ENCODE results near the gene RAB1B.
"Not testable (repeated sequence)": the region's sequence is repeated elsewhere in the genome, so short reads cannot be mapped to it uniquely, and the experiment has no call there.

The RAB1B gene

DNA sequence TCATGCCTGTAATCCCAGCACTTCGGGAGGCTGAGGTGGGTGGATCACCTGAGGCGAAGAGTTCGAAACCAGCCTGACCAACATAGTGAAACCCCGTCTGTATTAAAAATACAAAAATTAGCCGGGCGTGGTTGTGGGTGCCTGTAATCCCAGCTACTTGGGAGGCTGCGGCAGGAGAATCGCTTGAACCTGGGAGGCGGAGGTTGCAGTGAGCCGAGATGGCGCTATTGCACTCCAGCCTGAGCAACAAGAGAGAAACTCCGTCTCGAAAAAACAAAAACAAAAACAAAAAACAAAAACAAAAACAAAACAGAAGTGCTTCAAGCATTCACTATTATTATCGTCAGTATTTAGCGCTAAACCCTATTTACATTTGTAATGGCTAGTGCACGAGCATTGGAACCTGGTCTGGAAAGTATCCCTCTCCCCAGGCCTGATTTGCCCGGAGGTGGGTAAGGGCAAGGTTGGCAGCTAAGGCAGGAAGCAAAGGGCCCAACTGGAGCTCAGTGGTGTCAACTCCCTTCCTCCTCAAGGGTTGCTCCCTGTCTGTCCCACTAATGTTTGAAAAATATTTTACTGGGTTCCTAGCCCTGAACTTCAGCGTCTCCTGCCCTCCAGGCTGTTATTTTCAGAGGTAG, 42.5 kb downstream of the RAB1B start:
- not testable (repeated sequence) for DNase-seq

DNA sequence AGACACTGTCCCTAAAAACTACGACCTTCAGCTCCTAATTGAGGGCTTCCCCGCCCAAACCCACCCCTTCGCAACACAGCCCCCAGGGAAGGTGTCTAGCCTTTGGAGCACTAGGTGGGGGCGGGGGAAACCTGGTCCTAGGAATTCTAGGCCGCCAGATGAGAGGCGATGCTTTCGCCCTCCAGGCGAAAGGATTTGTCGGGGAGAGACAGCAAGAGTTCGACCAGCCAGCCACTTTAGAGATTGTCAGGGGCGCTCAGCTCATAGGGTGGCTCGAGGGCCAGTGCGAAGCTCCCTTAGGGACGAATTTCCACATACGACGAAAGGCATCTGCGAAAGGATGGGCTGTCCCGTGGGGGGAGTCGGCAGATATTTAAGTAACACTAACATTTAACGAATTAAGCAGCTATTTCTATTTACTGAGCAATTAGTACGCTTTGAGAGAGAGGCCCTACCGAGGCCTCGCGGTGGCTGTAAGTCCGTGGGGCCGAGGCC, 43.1 kb downstream of the RAB1B start:
- no peak for DNase-seq

DNA sequence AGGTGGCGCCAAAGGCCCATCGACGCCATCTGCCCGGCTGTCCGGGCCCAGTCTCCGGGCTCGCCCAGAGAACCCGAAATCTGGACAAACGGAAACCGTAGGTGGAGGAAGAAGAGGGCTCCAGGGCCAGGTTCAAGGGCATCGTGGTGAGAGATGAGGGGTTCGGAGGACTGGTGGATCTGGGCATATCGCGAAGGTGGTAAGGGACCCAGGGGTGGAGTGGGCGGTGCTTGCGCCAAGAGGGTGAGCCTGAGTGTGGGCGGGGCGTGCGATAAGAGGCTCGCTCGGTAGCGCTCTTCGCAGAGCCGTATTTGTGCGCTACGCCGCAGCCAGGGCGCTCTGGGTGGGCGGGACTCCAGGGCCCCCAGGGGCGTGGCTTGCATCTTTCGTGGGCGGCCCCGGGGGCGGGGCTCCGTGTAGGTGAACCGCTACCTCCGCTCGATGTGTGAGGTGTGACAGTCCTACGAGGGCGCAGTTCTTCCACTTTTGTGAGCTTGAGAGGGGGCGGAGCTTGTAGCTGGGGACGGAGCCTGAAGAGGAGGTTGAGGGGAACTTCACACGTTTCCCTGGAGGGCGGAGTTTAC, 43.6 kb downstream of the RAB1B start:
- peak; percentile 91 for DNase-seq

DNA sequence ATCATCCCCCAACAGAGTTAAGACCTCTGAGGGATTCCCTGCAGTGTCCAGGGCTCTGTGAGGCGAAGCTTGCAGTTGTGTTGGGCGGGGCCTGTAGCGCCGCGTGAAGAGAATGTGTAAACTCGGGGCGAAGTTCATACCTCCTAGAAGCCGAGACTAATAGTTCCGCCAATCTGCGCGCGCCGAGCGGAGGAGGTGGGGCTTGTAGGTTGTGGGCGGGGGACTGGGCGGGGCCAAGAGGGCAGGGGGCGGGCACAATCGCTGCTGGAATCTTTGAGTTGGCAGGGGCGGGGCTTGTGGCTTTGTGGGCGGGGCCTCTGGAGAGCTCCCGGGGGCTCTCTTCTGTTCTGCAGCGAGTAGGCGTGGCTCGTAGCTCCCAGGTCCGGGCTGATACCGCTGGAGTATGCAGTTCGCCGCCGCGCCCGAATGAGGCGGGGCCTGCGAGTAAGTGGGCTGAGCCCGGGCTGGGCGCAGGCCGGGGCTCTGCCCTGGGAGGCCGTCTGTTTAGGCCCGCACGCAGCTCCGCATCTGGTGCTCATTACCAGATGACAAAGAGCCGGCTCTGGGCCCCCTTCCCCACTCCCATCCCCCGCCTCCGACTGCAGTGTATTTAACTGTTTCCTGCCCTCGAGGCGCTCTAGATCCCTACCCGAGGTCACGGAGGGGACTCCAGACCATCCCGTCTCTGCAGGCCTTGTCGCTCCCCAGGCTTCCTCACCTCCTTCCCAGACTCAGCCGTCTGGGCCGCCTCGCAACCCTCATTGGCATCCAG, 44.3 kb downstream of the RAB1B start:
- peak; percentile 87 for DNase-seq

DNA sequence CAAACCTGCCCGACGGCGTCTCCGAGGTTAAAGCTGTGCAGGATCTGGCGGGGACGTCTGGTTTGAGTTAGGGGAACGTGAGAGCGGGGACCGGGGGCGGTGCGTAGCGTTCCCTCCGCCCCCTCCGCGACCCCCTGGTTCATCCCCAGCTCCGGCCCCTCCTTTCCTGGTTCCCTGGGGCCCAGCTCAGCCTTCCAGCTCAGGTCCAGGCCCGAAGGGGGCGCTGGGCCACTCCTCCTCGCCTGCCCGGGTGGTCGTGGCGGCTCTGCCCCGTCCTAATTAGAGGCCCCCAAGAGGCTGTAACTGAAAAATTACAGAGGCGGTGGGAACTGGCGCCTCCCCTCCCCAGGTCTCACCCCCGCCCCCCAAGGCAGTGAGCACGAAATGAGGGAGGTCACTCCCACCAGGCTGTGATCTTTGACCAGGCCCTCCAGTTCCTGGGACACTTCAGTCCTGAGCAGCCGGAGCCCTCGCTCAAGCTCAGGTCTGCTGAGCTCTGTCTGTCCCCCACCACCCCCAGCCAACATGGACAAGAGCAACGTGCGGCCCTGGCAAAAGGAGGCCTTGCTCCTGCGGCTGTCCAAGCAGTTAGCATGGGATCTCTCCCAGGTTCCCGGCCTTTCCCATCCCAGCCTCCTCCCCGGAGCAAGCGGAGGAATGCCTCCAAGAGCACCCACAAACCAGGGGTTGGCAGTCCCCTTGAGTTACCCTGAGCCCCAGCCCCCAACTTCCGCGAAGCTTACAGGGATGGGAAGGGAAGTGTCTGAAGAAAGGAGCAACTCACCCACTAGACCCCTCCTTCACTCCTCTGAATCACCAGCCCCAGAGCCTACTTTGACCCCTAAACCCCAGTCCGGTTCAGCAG, 45.1 kb downstream of the RAB1B start:
- no peak for DNase-seq

DNA sequence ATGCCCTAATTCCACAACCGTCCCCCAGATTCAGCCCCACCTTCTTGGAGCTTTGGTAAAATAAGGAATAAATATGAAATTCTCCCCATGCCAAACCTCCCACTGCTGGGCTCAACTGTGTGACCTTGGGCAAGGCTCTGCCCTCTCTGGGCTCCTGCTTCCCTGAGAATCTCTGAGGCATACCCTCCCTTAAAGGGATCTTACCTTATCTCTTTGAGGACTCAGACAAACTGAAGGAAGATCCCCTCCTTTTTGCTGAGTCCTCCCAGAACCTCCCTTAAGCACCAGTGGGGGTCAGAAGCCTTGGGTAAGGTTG, 45.7 kb downstream of the RAB1B start:
- no peak for DNase-seq

DNA sequence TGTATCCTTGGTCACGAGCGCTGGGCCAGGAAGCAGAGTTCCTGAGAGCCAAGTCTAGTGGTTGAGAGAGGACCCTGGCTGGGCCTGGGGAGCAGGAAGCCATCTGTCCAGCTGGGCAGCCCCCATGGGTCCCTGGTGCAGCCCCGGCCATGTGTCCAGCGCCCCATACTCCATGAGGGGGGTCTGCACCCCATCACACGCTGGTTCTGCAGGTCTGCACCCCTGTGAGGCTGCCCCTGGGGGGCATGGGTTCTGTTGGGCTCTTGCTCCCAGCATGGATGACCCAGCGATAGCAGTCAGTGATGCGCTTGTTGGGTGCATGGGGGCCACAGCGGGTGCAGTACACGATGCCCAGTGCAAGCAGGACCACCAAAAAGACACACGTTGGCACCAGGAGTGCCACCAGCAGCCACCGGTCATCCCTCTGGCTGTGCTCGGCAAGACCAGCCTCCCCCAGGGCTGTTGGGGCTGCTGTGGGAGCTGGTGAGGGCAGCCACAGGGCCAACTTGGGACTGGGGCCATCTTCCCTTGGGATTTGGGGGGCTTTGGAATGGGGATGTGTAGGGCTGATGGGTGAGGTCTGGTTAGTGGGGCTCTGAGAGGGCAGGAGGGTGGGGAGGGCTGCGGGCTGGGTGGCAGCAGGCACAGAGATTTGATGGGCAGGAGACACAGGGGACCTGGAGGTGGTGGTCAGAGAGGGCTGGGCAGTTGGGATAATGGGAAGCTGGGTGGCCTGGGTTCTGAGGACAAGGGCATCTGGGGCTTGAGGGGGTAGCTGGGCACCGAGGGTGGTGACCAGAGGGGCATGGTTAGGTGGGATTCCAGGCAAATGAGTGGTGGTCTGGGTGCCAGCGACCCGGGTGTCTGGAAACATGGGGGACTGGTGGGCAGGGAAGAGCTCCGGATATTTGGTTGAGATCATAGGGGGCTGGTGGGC, 46.4 kb downstream of the RAB1B start:
- DNase-seq = no peak

DNA sequence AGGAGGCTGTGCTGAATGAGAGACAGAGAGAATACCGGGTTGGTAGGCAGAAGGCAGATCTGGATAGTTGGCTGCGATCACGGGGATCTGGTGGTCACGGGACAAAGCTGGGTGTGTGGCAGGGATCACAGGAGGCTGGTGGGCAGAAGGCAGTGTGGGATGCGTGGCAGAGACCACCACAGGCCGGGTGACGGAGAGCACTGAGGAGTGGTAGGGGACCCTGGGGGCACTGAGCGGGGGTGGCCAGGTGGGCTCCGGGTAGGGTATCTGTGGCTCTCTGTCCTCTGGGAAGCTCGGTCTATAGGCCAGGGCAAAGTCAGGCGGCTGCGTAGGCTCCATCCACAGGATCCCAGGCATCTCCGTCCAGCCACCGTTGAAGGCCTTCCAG, 47.1 kb downstream of the RAB1B start:
- DNase-seq = no peak

DNA sequence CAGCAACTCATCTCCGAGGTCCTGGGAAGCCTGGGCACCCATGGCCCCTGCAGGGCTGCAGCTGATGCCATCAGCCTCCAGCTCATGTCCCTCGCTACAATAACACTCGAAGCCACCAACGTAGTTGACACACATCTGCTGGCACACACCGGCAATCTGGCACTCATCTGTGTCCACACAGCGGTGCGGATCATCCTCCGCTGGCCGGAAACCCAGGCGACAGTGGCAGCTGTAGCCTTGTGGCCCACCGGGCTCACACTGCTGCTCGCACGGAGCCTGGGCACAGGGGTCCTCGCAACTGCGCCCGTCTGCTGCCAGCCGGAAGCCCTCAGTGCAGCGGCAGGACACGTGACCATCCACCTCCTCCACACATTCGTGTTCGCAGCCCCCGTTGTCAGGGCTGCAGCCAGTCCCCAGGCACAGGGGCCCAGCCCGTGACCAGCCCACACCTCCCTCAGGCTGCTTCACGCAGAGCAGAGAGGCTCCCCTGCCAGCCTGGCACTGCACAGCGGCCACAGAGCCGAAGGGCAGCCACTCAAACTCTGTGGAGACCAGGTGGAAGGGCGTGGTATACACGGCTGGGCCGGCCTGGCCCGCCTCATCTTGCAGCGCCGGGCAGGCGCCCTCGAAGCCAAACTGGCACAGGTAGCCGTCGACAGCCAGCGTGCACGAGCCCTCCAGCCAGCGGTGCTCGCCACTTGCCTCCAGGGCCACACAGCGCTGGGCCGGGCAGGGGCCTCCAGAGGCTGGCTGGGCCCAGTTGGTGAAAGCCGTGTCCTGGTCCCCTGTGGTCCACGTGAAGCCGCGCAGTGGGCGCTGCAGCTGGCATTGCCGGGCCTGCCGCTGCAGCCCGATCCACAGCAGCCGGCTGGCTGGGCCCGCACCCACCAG, 47.7 kb downstream of the RAB1B start:
- no peak for DNase-seq

DNA sequence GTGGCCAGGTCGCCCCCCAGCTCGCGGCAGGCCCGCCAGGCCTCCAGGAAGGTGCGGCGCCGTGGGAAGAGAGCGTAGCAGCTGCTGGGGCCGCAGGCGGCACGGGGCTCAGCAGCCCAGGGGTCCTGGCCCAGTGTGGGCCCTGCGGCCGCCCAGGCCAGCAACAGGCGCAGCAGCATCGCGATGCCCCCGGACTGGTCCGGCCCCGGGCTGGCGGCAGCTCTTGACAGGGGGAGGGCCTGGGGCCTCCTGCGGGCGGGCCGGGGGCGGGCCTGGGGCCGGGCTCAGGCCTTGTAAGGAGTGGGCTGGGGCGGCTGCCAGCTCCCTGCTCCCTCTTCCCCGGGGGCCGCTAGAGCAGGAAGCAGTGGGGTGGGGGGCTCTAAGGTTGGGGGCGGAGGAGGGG, 48.4 kb downstream of the RAB1B start, which contains the start of gene CD248:
Gene CD248, minus strand, starts transcription at position 196 of the 403 bp plus-strand sequence. Its CDS starts 17 bp downstream, at position 179.
- no peak for DNase-seq

DNA sequence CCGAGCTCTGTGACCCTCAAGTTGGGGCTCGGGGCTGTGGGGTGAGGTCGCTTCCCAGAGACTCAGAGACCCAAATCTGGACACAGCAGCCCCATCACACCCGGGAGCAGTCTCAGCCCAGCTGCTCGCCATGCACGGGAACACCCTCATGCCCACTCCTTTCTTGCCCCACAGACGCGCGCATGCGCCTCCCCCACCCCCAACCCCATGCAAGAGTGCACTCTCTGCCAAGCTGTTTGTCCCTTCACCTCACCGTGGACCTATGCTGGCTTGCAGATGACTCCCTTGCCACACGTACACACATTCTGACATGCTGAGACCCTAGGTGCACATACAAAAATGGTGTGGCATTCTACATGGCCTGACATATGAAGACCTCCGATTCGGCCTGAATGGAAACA, 48.9 kb downstream of the RAB1B start:
- DNase-seq = no peak

DNA sequence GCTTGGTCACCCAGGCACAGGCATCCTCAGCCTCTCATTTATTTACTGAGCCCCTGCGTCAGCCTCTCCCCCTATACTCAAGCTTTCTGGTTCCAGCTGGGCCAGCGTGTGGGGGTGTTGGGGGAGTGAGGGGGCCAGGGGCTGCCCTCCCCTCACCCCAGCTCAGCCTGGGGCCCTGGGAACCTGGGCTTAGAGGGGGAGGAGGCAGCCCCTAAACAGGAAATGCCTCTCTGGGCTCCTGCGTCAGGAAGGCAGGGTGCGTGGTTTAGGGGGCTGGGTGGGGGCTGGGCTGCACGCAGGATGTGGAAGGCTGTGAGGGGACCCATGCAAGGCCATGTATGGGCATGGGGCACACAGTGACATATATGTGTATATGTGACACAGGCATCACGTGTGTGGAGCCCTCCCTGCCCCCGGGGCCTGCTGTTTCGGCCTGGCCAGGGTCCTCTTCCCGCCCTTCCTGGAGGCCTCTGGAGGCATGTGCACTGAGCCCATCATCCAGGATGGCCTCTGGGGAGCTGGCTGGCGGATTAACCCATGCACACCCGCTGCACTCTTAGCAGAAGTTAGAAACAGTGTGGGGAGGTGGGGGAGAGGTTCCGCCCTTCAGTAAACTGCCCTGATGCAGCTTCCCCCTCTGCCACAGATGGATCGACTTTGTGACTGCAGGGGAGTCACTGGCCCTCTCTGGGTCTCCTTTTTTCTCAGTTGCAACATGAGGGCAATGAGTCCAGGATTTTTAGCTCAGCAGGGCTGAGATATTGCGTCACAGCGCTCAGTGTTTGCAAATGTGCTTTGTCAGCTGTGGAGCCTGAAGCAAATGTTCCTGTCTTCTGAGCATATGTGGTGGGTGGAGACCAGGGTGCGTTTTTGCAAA, 49.5 kb downstream of the RAB1B start:
- DNase-seq = no peak

DNA sequence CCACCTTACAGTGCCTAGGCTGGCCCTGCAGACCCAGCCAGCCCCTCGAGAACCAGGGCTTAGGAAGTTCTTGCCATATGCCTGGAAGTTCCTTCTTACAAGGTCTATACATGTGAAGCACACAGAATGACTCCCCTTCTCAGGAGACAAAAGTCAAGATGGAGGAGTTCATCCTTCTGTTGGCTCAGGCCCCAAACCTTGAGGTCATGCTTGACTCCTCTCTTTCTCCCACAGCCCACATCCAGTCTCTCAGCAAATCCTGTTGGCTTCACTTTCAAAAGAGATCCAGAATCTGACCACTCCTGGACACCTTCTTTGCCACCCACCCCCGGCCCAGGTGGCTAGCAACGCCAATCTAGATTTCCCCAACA, 50.1 kb downstream of the RAB1B start:
- no peak for DNase-seq

DNA sequence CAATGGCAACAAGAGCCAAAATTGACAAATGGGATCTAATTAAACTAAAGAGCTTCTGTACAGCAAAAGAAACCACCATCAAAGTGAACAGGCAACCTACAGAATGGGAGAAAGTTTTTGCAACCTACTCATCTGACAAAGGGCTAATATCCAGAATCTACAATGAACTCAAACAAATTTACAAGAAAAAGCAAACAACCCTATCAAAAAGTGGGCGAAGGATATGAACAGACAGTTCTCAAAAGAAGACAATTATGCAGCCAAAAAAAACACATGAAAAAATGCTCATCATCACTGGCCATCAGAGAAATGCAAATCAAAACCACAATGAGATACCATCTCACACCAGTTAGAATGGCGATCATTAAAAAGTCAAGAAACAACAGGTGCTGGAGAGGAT, 51.9 kb downstream of the RAB1B start:
- DNase-seq = not testable (repeated sequence)

DNA sequence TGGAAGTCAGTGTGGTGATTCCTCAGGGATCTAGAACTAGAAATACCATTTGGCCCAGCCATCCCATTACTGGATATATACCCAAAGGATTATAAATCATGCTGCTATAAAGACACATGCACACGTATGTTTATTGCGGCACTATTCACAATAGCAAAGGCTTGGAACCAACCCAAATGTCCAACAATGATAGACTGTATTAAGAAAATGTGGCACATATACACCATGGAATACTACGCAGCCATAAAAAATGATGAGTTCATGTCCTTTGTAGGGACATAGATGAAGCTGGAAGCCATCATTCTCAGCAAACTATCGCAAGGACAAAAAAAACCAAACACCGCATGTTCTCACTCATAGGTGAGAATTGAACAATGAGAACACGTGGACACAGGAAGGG, 52.3 kb downstream of the RAB1B start:
- not testable (repeated sequence) for DNase-seq

DNA sequence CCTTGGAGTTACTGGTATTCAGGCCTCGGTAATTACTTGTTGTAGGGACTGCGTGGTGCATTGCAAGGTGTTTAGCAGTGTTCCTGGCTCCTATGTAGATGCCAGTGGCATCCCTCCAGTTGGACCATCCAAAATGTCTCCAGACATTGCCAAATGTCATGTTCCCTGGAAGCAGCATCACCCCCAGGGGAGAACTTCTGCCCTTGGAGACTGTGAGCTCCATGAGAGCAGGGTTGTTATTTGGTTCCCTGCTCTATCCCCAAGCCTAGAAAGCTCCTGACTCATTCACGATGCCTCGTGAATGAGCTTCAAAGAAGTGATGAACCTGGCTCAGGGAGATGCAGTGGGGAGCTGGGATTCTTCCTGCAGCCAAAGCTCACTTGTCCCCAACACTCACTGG, 53.2 kb downstream of the RAB1B start:
- DNase-seq = no peak

DNA sequence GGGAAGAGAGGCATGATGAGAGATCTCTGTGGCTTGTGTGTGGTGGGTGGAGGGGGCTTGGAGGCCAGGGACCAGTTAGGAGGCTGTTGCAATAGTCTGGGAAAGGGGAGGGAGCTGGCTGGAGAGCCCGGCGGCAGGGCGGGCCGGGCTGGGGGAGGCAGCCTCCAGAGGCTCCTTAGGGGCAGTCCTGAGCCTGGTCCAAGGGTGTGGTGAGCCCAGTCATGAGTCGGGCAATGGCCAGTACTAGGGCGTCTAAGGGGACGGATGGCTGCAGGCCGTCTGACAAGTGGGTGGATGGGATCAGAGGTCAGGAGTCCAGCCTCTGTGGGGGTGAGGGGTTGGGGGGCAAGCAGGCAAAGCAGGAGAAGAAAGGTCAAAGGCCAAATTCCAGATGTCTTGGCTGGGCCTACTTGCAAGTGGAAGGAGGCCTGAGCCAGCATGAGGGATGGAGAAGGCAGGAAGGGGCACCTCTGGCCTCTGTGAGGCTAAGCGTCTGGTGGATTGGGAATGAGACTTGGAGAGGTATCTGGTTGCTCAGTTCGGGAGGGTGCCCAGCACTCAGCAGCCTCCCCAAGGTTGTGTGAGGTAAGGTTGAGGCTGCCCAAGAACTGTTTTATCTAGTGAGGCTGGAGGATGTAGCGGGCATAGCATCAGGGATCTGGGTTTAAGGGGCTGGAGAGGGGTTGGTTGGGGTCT, 54.4 kb downstream of the RAB1B start:
- DNase-seq = no peak

DNA sequence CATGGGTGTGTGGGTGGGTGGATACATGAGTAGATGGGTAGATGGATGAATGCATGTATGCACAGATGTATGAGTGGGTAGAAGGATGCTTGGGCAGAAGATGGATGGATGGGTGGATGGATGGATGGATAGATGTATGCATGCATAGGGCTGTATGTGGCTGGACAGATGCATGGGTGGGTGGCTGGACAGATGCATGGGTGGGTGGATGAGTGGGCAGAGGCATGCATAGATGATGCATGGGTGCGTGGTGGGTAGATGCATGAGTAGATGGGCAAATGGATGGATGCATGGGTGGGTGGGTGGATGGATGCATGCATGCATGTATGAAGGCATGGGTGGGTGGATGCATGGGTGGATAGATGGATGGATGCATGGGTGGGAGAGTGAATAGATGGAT, 55.2 kb downstream of the RAB1B start:
- DNase-seq = no peak

DNA sequence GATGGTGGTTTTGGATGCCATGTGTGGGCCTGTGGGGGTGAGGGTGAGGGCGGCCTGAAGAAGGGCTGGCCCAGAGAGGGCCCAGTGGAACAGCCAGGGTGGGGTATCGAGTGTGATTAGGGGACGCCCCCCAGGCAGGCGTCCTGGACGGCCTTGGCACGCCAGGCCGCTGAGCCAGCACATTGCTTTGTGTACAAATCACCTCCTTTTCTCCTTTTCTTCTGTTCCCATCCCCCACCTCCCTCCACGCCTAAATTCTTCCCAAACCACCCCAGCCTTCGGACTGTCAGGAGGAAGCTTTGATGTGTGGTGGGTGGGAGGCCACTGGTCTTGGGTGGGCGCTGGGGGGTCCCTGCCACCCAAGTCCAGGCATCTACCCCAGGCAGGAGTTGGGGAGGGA, 56.2 kb downstream of the RAB1B start:
- DNase-seq = no peak

Data from activated CD4-positive, CD25-positive, alpha-beta regulatory T cell treated with anti-CD3 and anti-CD28 coated beads, Interleukin-2, amount 50 U/mL, for 72 hours (primary cell).